ENCODE measurements around the gene ELL. TPM values are rescaled to one million over a fixed set of nuclear protein-coding genes. Genes with fewer than 3 reads are reported as not detected.

The ELL gene
- total RNA-seq (2011; cell fraction: chromatin; rRNA removed; ENCODE audit: low replicate concordance), result 26.9 and 68.3 TPM in 2 replicates
- total RNA-seq (2011; cell fraction: nucleolus; rRNA removed), result 36.6 and 44.4 TPM in 2 replicates
- 26.0 and 26.8 TPM in 2 replicates for total RNA-seq (2011; cell fraction: nucleoplasm; rRNA removed)
- total RNA-seq (2014; rRNA removed) (12.9 and 16.3 TPM in 2 replicates), total RNA-seq (2014; rRNA removed; fragmentation: Illumina TruSeq; extraction: Trizol) (2.8 and 3.2 TPM in 2 replicates), total RNA-seq (2015; rRNA removed; fragmentation: Illumina TruSeq; extraction: Trizol) (5.4 and 6.0 TPM in 2 replicates), total RNA-seq (2021) (22.1 and 22.5 TPM in 2 replicates), polyA plus RNA-seq (2011; rRNA removed) (4.0 and 9.2 TPM in 2 replicates), polyA plus RNA-seq (2014; fragmentation: Illumina TruSeq; extraction: Trizol) (4.1 and 9.6 TPM in 2 replicates), polyA plus RNA-seq (2014; fragmentation: Nextera tagmentation; extraction: Ambion mirVana) (under 1 TPM; 0.24 to 0.45 TPM), polyA plus RNA-seq (2014; rRNA removed) (9.0 and 13.2 TPM in 2 replicates), polyA minus RNA-seq (2011; rRNA and poly(A)+ RNA removed) (2.8 and 4.1 TPM in 2 replicates), Bru-seq, nascent RNA (percentile 72 among the genes with signal in this experiment), BruChase-seq, experiment 1, labeled RNA remaining after a 2-hour chase (percentile 74 among the genes with signal in this experiment), BruChase-seq, experiment 2, labeled RNA remaining after a 6-hour chase (percentile 70 among the genes with signal in this experiment)
- 4.9 and 11.1 TPM in 2 replicates for polyA plus RNA-seq (2011; cell fraction: cytosol; rRNA removed)
- polyA plus RNA-seq (2011; cell fraction: nucleus; rRNA removed), result 14.6 and 22.8 TPM in 2 replicates
- polyA plus RNA-seq (2012), result 12.3 and 14.0 TPM in 2 replicates
- 7.6 and 14.9 TPM in 2 replicates for polyA minus RNA-seq (2011; cell fraction: cytosol; rRNA and poly(A)+ RNA removed)
- polyA minus RNA-seq (2011; cell fraction: nucleus; rRNA and poly(A)+ RNA removed), result 7.0 and 10.7 TPM in 2 replicates
- long read RNA-seq, experiment 1, full-length matches to known transcripts, result 15 of 131 reads
- long read RNA-seq, experiment 1, partial matches to known transcripts, result 88 of 131 reads
- long read RNA-seq, experiment 1, other reads (novel, unspliced or antisense), result 28 of 131 reads
- long read RNA-seq, experiment 2, full-length matches to known transcripts, result 13 of 29 reads
- long read RNA-seq, experiment 2, partial matches to known transcripts, result 5 of 29 reads
- long read RNA-seq, experiment 2, other reads (novel, unspliced or antisense), result 11 of 29 reads
- long read RNA-seq, experiment 3, full-length matches to known transcripts, result 2 of 6 reads
- long read RNA-seq, experiment 3, partial matches to known transcripts, result 3 of 6 reads
- long read RNA-seq, experiment 3, other reads (novel, unspliced or antisense), result 1 of 6 reads

DNA sequence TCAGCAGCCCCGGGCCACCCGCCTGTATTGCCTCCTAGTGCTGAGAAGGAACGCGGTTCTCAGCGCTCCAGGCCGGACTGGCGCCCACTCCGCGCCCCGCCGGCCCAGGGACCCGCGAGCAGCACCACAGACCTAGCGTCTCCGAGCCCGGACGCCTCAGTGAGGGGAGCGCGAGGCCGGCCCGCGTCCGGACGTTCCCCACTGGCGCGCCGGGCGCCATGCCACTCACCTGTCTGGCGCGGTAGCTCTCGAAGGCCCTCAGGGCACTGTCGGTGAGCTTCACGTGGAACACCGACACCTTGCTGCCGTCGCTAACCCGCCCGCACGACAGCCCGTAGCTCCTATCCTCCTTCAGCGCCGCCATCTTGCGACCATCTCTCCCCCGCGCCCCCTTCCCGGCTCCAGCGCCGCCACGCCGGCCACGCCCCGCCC is at the start of gene ELL:
TSS of gene ELL (minus strand) at position 379 of the 432 bp plus-strand sequence. CDS start at position 364, 15 bp downstream.
- Histone ChIP-seq H3K4me3 (peak within 1 kb of the TSS; percentile 95), H3K9ac (ENCODE audit: insufficient read depth in 1 of 2, low read depth in 2 of 2, low read length in 2 of 2) (peak within 1 kb of the TSS; percentile 95 to 100), H3K27ac (ENCODE audit: extremely low read depth, low read depth, low read length) (peak within 1 kb of the TSS; percentile 97), H3K79me2 (ENCODE audit: control insufficient read depth, insufficient read depth, low read length) (peaks cover 52% of the 10 kb centered on the region), H3K27me3 (ENCODE audit: control insufficient read depth in 2 of 2, insufficient read depth in 2 of 2, low read length in 2 of 2) (no peaks in the 10 kb centered on the region), H3K4me1 (replicated peaks in 1 of 2; ENCODE audit: control insufficient read depth in 2 of 2, insufficient read depth in 2 of 2, low read length in 2 of 2) (peaks cover 11 to 34% of the 10 kb centered on the region in 2 experiments), H3K9me3 (replicated peaks; ENCODE audit: control insufficient read depth, insufficient read depth, low read depth, low read length) (no peaks in the 10 kb centered on the region), H3K36me3 (ENCODE audit: control insufficient read depth, insufficient read depth, low read length) (peaks cover 10% of the 10 kb centered on the region), H4K20me1 (replicated peaks; ENCODE audit: control insufficient read depth, insufficient read depth, low read length) (peaks cover 16% of the 10 kb centered on the region), H3K9me1 (ENCODE audit: control insufficient read depth, insufficient read depth, low read length) (peaks cover 9% of the 10 kb centered on the region), H2AFZ (ENCODE audit: low read depth, low read length) (peak within 1 kb of the TSS; percentile 85), H3K4me2 (ENCODE audit: insufficient read depth, low read length) (peak within 1 kb of the TSS; percentile 98)
- in situ Hi-C loops (cut with MboI) (no loop called here), intact Hi-C loops (cut with micrococcal nuclease) (loop anchor here (2.0 to 5.0 kb wide), 5 partner anchors 23 to 67 kb away; partner anchors contain the start of genes KXD1, REX1BD and UBA52)
- DNase-seq (ENCODE audit: extremely low read depth in 1 of 4, low spot score in 3 of 4) (no peak), ATAC-seq (peak; percentile 4), FAIRE-seq (no peak)
- BruUV-seq (replicated peaks), result no TSS peak
- 1% methylated on average over 52 of the region's 52 CpGs for WGBS (ENCODE audit: insufficient coverage, low coverage, missing lambda C conversion rate)
- CTCF ChIA-PET (ENCODE audit: low intra/inter-chr PET ratio), result no interaction called here
- POLR2A ChIA-PET, result interaction anchor here (0.6 to 7.0 kb wide), 7 partner anchors 13 to 1140 kb away, joined by 3 to 84 read pairs (median 3); no protein-coding TSS in a partner anchor
- TF ChIP-seq, protein P1, sequence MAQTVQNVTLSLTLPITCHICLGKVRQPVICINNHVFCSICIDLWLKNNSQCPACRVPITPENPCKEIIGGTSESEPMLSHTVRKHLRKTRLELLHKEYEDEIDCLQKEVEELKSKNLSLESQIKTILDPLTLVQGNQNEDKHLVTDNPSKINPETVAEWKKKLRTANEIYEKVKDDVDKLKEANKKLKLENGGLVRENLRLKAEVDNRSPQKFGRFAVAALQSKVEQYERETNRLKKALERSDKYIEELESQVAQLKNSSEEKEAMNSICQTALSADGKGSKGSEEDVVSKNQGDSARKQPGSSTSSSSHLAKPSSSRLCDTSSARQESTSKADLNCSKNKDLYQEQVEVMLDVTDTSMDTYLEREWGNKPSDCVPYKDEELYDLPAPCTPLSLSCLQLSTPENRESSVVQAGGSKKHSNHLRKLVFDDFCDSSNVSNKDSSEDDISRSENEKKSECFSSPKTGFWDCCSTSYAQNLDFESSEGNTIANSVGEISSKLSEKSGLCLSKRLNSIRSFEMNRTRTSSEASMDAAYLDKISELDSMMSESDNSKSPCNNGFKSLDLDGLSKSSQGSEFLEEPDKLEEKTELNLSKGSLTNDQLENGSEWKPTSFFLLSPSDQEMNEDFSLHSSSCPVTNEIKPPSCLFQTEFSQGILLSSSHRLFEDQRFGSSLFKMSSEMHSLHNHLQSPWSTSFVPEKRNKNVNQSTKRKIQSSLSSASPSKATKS (CRISPR knock-in tag; IDR thresholded peaks at IDR 0.05), result no peak
- TF ChIP-seq THRAP3 (IDR thresholded peaks at IDR 0.05; ENCODE audit: borderline replicate concordance) (no peak), TBL1XR1 (IDR thresholded peaks at IDR 0.05; ENCODE audit: low read length in 2 of 2) (no peak), BACH1 (tag; IDR thresholded peaks at IDR 0.05) (no peak), TEAD4 (IDR thresholded peaks at IDR 0.05; ENCODE audit: low read length) (0 out of 2 replicates have a peak, but pooled peaks have one; percentile 14), TEAD4 (CRISPR knock-in tag; IDR thresholded peaks at IDR 0.05; ENCODE audit: borderline replicate concordance) (no peak), ZNF140 (CRISPR knock-in tag; IDR thresholded peaks at IDR 0.05) (no peak), ZNF24 (IDR thresholded peaks at IDR 0.05) (0 out of 2 replicates have a peak, but pooled peaks have one; percentile 28), PURB (CRISPR knock-in tag; IDR thresholded peaks at IDR 0.05; ENCODE audit: low read depth) (0 out of 2 replicates have a peak, but pooled peaks have one; percentile 44), PTBP1 (IDR thresholded peaks at IDR 0.05; ENCODE audit: low read depth, low read length) (no peak), RNF2 (IDR thresholded peaks at IDR 0.05) (no peak), CHD1 (IDR thresholded peaks at IDR 0.05; ENCODE audit: low read length) (peak; percentile 95), ESRRB (CRISPR knock-in tag; IDR thresholded peaks at IDR 0.05; ENCODE audit: borderline replicate concordance) (no peak), POLR2B (IDR thresholded peaks at IDR 0.05; ENCODE audit: low read depth, partially characterized antibody) (peak; percentile 89)
- TF ChIP-seq, protein P2, sequence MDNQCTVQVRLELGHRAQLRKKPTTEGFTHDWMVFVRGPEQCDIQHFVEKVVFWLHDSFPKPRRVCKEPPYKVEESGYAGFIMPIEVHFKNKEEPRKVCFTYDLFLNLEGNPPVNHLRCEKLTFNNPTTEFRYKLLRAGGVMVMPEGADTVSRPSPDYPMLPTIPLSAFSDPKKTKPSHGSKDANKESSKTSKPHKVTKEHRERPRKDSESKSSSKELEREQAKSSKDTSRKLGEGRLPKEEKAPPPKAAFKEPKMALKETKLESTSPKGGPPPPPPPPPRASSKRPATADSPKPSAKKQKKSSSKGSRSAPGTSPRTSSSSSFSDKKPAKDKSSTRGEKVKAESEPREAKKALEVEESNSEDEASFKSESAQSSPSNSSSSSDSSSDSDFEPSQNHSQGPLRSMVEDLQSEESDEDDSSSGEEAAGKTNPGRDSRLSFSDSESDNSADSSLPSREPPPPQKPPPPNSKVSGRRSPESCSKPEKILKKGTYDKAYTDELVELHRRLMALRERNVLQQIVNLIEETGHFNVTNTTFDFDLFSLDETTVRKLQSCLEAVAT (IDR thresholded peaks at IDR 0.05), result peak; percentile 24 to 53; a peak in 1 of 4 replicates
